ENCODE measurements around the gene JTB. TPM values are rescaled to one million over a fixed set of nuclear protein-coding genes. Genes with fewer than 3 reads are reported as not detected.

Gene JTB
- total and polyA plus RNA-seq, 8 donors: 79.5 to 148 (median 87.3) TPM

- no peaks in the 10 kb centered on the region for H3K9me3 ChIP-seq
- TF ChIP-seq, protein P1, sequence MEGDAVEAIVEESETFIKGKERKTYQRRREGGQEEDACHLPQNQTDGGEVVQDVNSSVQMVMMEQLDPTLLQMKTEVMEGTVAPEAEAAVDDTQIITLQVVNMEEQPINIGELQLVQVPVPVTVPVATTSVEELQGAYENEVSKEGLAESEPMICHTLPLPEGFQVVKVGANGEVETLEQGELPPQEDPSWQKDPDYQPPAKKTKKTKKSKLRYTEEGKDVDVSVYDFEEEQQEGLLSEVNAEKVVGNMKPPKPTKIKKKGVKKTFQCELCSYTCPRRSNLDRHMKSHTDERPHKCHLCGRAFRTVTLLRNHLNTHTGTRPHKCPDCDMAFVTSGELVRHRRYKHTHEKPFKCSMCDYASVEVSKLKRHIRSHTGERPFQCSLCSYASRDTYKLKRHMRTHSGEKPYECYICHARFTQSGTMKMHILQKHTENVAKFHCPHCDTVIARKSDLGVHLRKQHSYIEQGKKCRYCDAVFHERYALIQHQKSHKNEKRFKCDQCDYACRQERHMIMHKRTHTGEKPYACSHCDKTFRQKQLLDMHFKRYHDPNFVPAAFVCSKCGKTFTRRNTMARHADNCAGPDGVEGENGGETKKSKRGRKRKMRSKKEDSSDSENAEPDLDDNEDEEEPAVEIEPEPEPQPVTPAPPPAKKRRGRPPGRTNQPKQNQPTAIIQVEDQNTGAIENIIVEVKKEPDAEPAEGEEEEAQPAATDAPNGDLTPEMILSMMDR (IDR thresholded peaks at IDR 0.05): no peak
- no peak overlapping the region for H3K27ac ChIP-seq
- H3K27me3 ChIP-seq: no peaks in the 10 kb centered on the region
- H3K4me3 ChIP-seq: no peak overlapping the region
- H3K36me3 ChIP-seq: peaks cover 0 to 58% of the 10 kb centered on the region in 2 donors
- ATAC-seq (no peak), DNase-seq (no peak)
- intact Hi-C loops (cut with DNase I): no loop called here
- H3K4me1 ChIP-seq: peaks cover 19 to 44% of the 10 kb centered on the region in 2 donors
Observed at GRCh38 chr1:153954826-153955225, 22.6 kb downstream of the JTB start.

DNA sequence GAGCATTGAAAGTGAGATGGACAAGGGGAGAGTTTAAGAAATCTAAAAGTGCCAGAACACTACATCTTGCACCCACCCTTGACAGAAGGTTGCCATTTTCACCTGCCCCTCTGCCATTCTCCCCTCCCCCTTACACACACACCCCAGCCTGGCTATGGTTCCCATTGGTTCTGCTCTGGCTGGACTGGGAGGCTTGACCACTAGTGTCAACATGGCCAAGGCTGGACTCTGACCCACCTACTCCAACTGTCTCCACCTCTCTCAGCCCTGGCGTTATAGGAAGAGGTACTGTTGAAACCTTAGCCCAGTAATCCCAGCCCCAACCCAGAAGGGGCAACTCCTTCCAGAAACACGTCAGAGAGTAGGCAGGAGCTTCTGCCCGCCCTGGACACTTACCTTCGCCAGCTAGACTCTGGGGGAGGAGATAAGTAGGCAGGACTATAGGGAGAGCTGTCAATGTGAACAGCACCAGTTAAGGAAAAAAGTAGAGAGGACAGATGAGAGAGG, 23.6 kb downstream of the JTB start:
- H3K9me3 ChIP-seq: no peaks in the 10 kb centered on the region
- intact Hi-C loops (cut with DNase I): no loop called here
- TF ChIP-seq, protein P1 (IDR thresholded peaks at IDR 0.05): no peak

GRCh38 chr1:153951801-153952200, 25.7 kb downstream of the JTB start:
- no peak overlapping the region for H3K4me3 ChIP-seq
- no peak for ATAC-seq
- H3K4me1 ChIP-seq: peaks cover 7 to 33% of the 10 kb centered on the region in 2 donors
- intact Hi-C loops (cut with DNase I): no loop called here
- DNase-seq: no peak
- peaks cover 0 to 81% of the 10 kb centered on the region in 2 donors for H3K36me3 ChIP-seq
- no peaks in the 10 kb centered on the region for H3K27me3 ChIP-seq
- TF ChIP-seq, protein P1 (IDR thresholded peaks at IDR 0.05): no peak
- H3K9me3 ChIP-seq: no peaks in the 10 kb centered on the region
- no peak overlapping the region for H3K27ac ChIP-seq

More for the DNA sequence above, 23.6 kb downstream of the JTB start:
- no peak overlapping the region for H3K4me3 ChIP-seq
- DNase-seq: no peak
- no peak for ATAC-seq
- no peak overlapping the region for H3K27ac ChIP-seq
- no peaks in the 10 kb centered on the region for H3K27me3 ChIP-seq
- H3K36me3 ChIP-seq: peaks cover 0 to 61% of the 10 kb centered on the region in 2 donors
- peaks cover 14 to 35% of the 10 kb centered on the region in 2 donors for H3K4me1 ChIP-seq

DNA sequence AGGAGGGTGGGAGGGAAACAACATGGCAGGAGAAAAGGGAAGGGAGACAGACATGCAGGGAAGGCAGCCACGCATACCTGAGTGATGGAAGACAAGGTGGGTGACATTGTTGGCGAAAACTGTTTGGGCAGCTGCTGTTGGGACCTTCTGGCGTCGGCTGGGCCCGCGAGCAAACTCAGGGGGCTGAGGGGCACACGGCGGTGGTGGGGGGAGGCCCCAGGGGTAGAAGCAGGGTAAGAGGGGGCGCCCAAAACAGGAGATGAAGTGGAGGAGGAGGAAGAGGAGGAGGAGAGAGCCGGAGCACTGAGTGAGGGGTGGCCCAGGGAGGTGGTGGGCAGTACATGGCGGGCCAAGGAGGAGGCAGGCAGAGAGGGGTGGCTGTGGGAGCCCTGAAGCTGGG, 26.3 kb downstream of the JTB start:
- DNase-seq (no peak), ATAC-seq (no peak)
- intact Hi-C loops (cut with DNase I): no loop called here
- TF ChIP-seq, protein P1 (IDR thresholded peaks at IDR 0.05): no peak
- Histone ChIP-seq H3K36me3 (peaks cover 0 to 81% of the 10 kb centered on the region in 2 donors), H3K4me3 (no peak overlapping the region), H3K9me3 (no peaks in the 10 kb centered on the region), H3K27ac (no peak overlapping the region), H3K27me3 (no peaks in the 10 kb centered on the region), H3K4me1 (peaks cover 4 to 29% of the 10 kb centered on the region in 2 donors)

- H3K27me3 ChIP-seq: no peaks in the 10 kb centered on the region
- H3K4me3 ChIP-seq: peak within 1 kb of the TSS; percentile 85 to 96
- peak within 1 kb of the TSS; percentile 97 to 99 for H3K27ac ChIP-seq
- H3K4me1 ChIP-seq: peaks cover 4 to 43% of the 10 kb centered on the region in 2 donors
- DNase-seq: peak in 3 of 4 donors; percentile 88 to 97 (median 90)
- intact Hi-C loops (cut with DNase I): loop anchor here in 1 of 2 donors (10.0 kb wide), 1 partner anchor 122 kb away; no protein-coding TSS in a partner anchor
- H3K36me3 ChIP-seq: peaks cover 0 to 69% of the 10 kb centered on the region in 2 donors
- peak; percentile 89 for ATAC-seq
- no peaks in the 10 kb centered on the region for H3K9me3 ChIP-seq
- TF ChIP-seq, protein P1 (IDR thresholded peaks at IDR 0.05): peak; percentile 95 to 96
Observed at GRCh38 chr1:153946622-153947241, 30.7 kb downstream of the JTB start, which contains the start of gene DENND4B. TSS of gene DENND4B (minus strand) at chr1:153946718. CDS start at chr1:153944374, 2,344 bp downstream.
